Natural killer cell (primary cell): ENCODE measurements around the gene INPP1. TPM values are rescaled to one million over a fixed set of nuclear protein-coding genes. Genes with fewer than 3 reads are reported as not detected.

Experiments
- ATAC-seq, 3 donors: fragments of 150-1000 bp in 2 of 3; fragments of 200-7000 bp in 1 of 3; cut with Tn5 transposase; 1 replicate in 1 of 3; 2 replicates in 2 of 3; pipeline ENCODE4 v1.10.0; 2021; ENCODE audit warnings: mild to moderate bottlenecking in 2 of 3, moderate library complexity in 2 of 3
- DNase-seq, 2 donors: peaks; one replicate each; pipeline versions ENCODE4 v3.0.0 to v3.0.0-alpha.2; 2013 to 2021; ENCODE audit warnings: mixed read lengths in 1 of 2
- H3K27ac ChIP-seq: one replicate; pipeline ENCODE4 v1.5.1; 2013; ENCODE audit warnings: mild to moderate bottlenecking, low read length
- H3K27me3 ChIP-seq: one replicate; pipeline ENCODE4 v1.6.1; 2013; ENCODE audit warnings: low read length; ENCODE audit not compliant: control insufficient read depth, insufficient read depth
- H3K36me3 ChIP-seq: one replicate; pipeline ENCODE4 v1.6.1; 2013; ENCODE audit warnings: low read length; ENCODE audit not compliant: control insufficient read depth, insufficient read depth
- H3K4me1 ChIP-seq: one replicate; pipeline ENCODE4 v1.6.1; 2013; ENCODE audit warnings: low read length; ENCODE audit not compliant: control insufficient read depth, insufficient read depth
- H3K4me3 ChIP-seq: one replicate; pipeline ENCODE4 v1.5.1; 2013; ENCODE audit warnings: low read length
- H3K9me3 ChIP-seq: one replicate; pipeline ENCODE4 v1.6.1; 2013; ENCODE audit warnings: low read length; ENCODE audit not compliant: control insufficient read depth, insufficient read depth
- H3K27ac Mint-ChIP-seq, 2 donors: one replicate each; pipeline ENCODE4 v1.8.0; 2022; ENCODE audit warnings: mild to moderate bottlenecking in 2 of 2, mixed read lengths in 2 of 2, moderate library complexity in 1 of 2
- H3K27me3 Mint-ChIP-seq, 2 donors: one replicate each; pipeline ENCODE4 v1.8.0; 2022; ENCODE audit warnings: low read depth in 2 of 2, mixed read lengths in 2 of 2
- H3K36me3 Mint-ChIP-seq: one replicate; pipeline ENCODE4 v1.8.0; 2022; ENCODE audit warnings: mixed read lengths
- H3K4me1 Mint-ChIP-seq, 2 donors: one replicate each; pipeline ENCODE4 v1.8.0; 2022; ENCODE audit warnings: mixed read lengths in 2 of 2
- H3K4me3 Mint-ChIP-seq: one replicate; pipeline ENCODE4 v1.8.0; 2022; ENCODE audit warnings: mild to moderate bottlenecking, moderate library complexity, mixed read lengths
- H3K9me3 Mint-ChIP-seq, 2 donors: one replicate each; pipeline ENCODE4 v1.8.0; 2022; ENCODE audit warnings: mixed read lengths in 2 of 2
- WGBS: methylation state at CpG from one replicate; pipeline ENCODE4 v1.1.7; 2013; ENCODE audit warnings: missing lambda C conversion rate; ENCODE audit not compliant: insufficient coverage; 5-methylcytosine and 5-hydroxymethylcytosine counted together
- intact Hi-C: fragments of 100-400 bp; cut with micrococcal nuclease; formaldehyde crosslinking; loops from one replicate; pipeline ENCODE4 v1.14.2; 2022
- total RNA-seq, 4 donors: library from RNA; stranded (reverse); fragments of 120-200 nt in 1 of 4; gene quantifications; one replicate each; pipeline versions ENCODE4 v1.2.3 to v1.2.4, GENCODE V29; 2013 to 2022
- TF ChIP-seq, protein P1 (sequence below): fragments of 200-600 bp; IDR thresholded peaks from one replicate; pipeline ENCODE4 v1.8.0; 2022; ENCODE audit warnings: antibody characterized with exemption

The INPP1 gene
- total RNA-seq, 3 donors from 2014 or later (not counting 1 experiment from before 2014, with no cell fraction given) = 9.5 to 16.7 (median 9.6) TPM

DNA sequence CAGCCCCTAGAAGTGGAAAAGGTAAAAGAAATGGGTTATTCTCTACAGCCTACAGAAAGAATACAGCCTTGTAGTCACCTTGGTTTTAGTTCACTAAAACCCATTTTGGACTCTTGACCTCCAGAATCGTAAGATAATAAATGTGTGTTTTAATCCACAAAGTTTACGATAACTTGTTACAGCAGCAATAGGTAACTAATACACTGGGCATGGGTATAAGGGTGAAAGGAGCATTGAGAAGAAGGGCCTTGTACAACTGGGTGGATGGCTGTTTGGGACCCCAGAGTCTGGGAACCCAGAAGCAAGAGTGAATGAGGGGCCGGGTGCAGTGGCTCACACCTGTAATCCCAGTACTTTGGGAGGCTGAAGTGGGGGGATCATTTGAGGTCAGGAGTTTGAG, 62.6 kb downstream of the INPP1 start:
- Histone ChIP-seq H3K36me3 (no peaks in the 10 kb centered on the region), H3K4me3 (no peak overlapping the region), H3K27me3 (no peaks in the 10 kb centered on the region), H3K4me1 (peaks cover 16% of the 10 kb centered on the region), H3K9me3 (no peaks in the 10 kb centered on the region), H3K27ac (no peak overlapping the region)
- intact Hi-C loops = loop anchor here (2.0 to 10.0 kb wide), 3 partner anchors 129 to 621 kb away; partner anchors contain the start of genes NAB1, NEMP2, ORMDL1 and PMS1
- DNase-seq (no peak), ATAC-seq (no peak)
- no peak overlapping the region for H3K4me3 Mint-ChIP-seq
- H3K36me3 Mint-ChIP-seq = no peaks in the 10 kb centered on the region
- no peak overlapping the region for H3K27ac Mint-ChIP-seq
- 99% methylated on average over 3 of the region's 3 CpGs for WGBS
- TF ChIP-seq, protein P1, sequence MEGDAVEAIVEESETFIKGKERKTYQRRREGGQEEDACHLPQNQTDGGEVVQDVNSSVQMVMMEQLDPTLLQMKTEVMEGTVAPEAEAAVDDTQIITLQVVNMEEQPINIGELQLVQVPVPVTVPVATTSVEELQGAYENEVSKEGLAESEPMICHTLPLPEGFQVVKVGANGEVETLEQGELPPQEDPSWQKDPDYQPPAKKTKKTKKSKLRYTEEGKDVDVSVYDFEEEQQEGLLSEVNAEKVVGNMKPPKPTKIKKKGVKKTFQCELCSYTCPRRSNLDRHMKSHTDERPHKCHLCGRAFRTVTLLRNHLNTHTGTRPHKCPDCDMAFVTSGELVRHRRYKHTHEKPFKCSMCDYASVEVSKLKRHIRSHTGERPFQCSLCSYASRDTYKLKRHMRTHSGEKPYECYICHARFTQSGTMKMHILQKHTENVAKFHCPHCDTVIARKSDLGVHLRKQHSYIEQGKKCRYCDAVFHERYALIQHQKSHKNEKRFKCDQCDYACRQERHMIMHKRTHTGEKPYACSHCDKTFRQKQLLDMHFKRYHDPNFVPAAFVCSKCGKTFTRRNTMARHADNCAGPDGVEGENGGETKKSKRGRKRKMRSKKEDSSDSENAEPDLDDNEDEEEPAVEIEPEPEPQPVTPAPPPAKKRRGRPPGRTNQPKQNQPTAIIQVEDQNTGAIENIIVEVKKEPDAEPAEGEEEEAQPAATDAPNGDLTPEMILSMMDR = no peak
- H3K27me3 Mint-ChIP-seq = no peaks in the 10 kb centered on the region
- peaks cover 18 to 19% of the 10 kb centered on the region in 2 donors for H3K4me1 Mint-ChIP-seq
- no peaks in the 10 kb centered on the region for H3K9me3 Mint-ChIP-seq

DNA sequence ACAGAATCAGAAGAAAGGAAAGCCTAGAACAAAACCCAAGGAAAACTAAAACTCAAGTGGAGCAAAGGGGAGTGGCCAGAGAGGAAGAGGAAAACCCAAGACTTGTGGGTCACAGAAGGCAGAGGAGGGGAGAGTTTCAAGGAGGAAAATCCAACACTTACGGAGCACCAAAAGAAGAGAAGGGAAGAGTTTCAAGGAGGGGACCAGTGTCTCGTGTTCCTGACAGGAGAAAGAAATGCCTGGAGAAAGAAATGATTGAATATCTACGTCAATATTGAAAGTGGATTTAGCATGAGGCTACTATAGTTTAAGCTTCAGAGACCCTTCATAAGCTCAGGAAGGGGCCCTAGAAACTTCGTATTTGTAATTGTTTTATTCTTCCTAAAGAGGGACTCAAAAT, 63.4 kb downstream of the INPP1 start:
- H3K27ac Mint-ChIP-seq = no peak overlapping the region
- intact Hi-C loops = loop anchor here (2.0 to 10.0 kb wide), 3 partner anchors 128 to 622 kb away; partner anchors contain the start of genes NAB1, NEMP2, ORMDL1 and PMS1
- no peaks in the 10 kb centered on the region for H3K27me3 Mint-ChIP-seq
- 93% methylated on average over 4 of the region's 4 CpGs for WGBS
- H3K4me3 ChIP-seq = no peak overlapping the region
- peaks cover 16% of the 10 kb centered on the region for H3K4me1 ChIP-seq
- H3K27ac ChIP-seq = peak overlapping the region; percentile 97
- H3K4me1 Mint-ChIP-seq = peaks cover 18 to 19% of the 10 kb centered on the region in 2 donors
- H3K36me3 ChIP-seq = no peaks in the 10 kb centered on the region
- H3K4me3 Mint-ChIP-seq = peak overlapping the region; percentile 83
- no peaks in the 10 kb centered on the region for H3K27me3 ChIP-seq
- no peaks in the 10 kb centered on the region for H3K9me3 ChIP-seq
- no peaks in the 10 kb centered on the region for H3K36me3 Mint-ChIP-seq
- no peak for ATAC-seq
- peak in 1 of 2 donors; percentile 22 for DNase-seq
- no peaks in the 10 kb centered on the region for H3K9me3 Mint-ChIP-seq
- TF ChIP-seq, protein P1 = no peak

DNA sequence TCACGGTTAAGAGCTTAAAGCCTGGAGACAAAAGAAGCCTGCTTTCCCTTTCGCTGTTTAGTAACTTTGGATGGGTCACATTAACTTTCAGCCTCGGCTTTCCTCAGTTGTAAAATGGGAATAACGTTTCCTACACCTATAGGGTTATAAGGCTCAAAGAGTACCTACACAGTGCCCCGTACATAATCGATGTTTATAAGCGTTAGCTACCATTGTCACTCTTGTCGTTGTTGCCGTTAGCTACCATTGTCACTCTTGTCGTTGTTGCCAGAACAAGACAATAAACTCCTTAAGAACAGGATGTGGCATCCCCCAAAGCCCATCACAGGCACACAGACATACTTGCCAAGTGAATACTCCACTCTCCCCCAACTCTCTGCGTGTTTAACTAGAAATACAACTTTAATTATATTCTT, 63.9 kb downstream of the INPP1 start:
- Histone ChIP-seq H3K4me3 (peak overlapping the region; percentile 40), H3K9me3 (no peaks in the 10 kb centered on the region), H3K36me3 (no peaks in the 10 kb centered on the region), H3K27me3 (no peaks in the 10 kb centered on the region), H3K27ac (peak overlapping the region; percentile 97), H3K4me1 (peaks cover 16% of the 10 kb centered on the region)
- intact Hi-C loops = loop anchor here (2.0 to 10.0 kb wide), 3 partner anchors 128 to 622 kb away; partner anchors contain the start of genes NAB1, NEMP2, ORMDL1 and PMS1
- TF ChIP-seq, protein P1 = no peak
- 36% methylated on average over 11 of the region's 11 CpGs for WGBS
- Mint-ChIP-seq H3K4me3 (peak overlapping the region; percentile 83), H3K36me3 (no peaks in the 10 kb centered on the region), H3K27me3 (no peaks in the 10 kb centered on the region), H3K9me3 (no peaks in the 10 kb centered on the region), H3K27ac (no peak overlapping the region), H3K4me1 (peaks cover 18 to 19% of the 10 kb centered on the region in 2 donors)
- ATAC-seq (peak; percentile 36 to 59 (median 48)), DNase-seq (peak in 1 of 2 donors; percentile 88)
